ENCODE data around the gene KRTCAP3.
A peak's percentile ranks its signal among the peaks of the same experiment; 100 is the strongest.
"Not testable (repeated sequence)": the region's sequence is repeated elsewhere in the genome, so short reads cannot be mapped to it uniquely, and the experiment has no call there.

The KRTCAP3 gene

GRCh38 chr2:27422958-27423357 is 19.2 kb upstream of the KRTCAP3 start:
- in situ Hi-C loops (cut with MboI; ENCODE audit: low sequenced_read_pairs, unreplicated experiment): no loop called here
- TF ChIP-seq, protein P1, sequence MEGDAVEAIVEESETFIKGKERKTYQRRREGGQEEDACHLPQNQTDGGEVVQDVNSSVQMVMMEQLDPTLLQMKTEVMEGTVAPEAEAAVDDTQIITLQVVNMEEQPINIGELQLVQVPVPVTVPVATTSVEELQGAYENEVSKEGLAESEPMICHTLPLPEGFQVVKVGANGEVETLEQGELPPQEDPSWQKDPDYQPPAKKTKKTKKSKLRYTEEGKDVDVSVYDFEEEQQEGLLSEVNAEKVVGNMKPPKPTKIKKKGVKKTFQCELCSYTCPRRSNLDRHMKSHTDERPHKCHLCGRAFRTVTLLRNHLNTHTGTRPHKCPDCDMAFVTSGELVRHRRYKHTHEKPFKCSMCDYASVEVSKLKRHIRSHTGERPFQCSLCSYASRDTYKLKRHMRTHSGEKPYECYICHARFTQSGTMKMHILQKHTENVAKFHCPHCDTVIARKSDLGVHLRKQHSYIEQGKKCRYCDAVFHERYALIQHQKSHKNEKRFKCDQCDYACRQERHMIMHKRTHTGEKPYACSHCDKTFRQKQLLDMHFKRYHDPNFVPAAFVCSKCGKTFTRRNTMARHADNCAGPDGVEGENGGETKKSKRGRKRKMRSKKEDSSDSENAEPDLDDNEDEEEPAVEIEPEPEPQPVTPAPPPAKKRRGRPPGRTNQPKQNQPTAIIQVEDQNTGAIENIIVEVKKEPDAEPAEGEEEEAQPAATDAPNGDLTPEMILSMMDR (IDR thresholded peaks at IDR 0.05; ENCODE audit: borderline replicate concordance, control extremely low read depth, extremely low read depth, insufficient read depth, missing control alignments): no peak
- DNase-seq (ENCODE audit: low spot score): no peak

- in situ Hi-C loops (cut with MboI; ENCODE audit: low sequenced_read_pairs, unreplicated experiment): not testable (repeated sequence)
Measured at GRCh38 chr2:27425039-27425438, 17.1 kb upstream of the KRTCAP3 start.

DNA sequence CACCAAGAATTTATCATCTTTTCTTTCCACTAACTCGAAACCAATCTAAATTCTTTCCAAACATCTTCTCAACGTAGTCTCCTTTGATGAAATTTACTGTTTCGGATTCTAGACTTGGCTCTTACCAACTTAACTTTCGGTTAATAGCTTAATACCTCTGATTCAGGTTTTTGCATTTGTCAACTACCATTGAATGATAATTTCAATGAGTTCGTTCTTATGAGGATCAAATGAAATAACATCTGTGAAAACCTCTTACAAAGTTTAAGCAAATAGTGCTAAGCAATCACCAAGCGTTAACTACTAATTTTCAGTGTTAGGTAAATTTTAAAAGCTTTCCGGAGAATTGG is 14.3 kb upstream of the KRTCAP3 start:
- TF ChIP-seq, protein P1 (IDR thresholded peaks at IDR 0.05; ENCODE audit: borderline replicate concordance, control extremely low read depth, extremely low read depth, insufficient read depth, missing control alignments): no peak
- in situ Hi-C loops (cut with MboI; ENCODE audit: low sequenced_read_pairs, unreplicated experiment): no loop called here
- no peak for DNase-seq (ENCODE audit: low spot score)

More at GRCh38 chr2:27425039-27425438, 17.1 kb upstream of the KRTCAP3 start:
- DNase-seq (ENCODE audit: low spot score): not testable (repeated sequence)

- TF ChIP-seq, protein P1 (IDR thresholded peaks at IDR 0.05; ENCODE audit: borderline replicate concordance, control extremely low read depth, extremely low read depth, insufficient read depth, missing control alignments): no peak
- in situ Hi-C loops (cut with MboI; ENCODE audit: low sequenced_read_pairs, unreplicated experiment): no loop called here
- DNase-seq (ENCODE audit: low spot score): peak; percentile 95
Measured at GRCh38 chr2:27428213-27428977, 13.8 kb upstream of the KRTCAP3 start, which contains the start of gene NRBP1. Gene NRBP1, plus strand, starts transcription at chr2:27428631. Its CDS starts 4,643 bp downstream, at chr2:27433274.

DNA sequence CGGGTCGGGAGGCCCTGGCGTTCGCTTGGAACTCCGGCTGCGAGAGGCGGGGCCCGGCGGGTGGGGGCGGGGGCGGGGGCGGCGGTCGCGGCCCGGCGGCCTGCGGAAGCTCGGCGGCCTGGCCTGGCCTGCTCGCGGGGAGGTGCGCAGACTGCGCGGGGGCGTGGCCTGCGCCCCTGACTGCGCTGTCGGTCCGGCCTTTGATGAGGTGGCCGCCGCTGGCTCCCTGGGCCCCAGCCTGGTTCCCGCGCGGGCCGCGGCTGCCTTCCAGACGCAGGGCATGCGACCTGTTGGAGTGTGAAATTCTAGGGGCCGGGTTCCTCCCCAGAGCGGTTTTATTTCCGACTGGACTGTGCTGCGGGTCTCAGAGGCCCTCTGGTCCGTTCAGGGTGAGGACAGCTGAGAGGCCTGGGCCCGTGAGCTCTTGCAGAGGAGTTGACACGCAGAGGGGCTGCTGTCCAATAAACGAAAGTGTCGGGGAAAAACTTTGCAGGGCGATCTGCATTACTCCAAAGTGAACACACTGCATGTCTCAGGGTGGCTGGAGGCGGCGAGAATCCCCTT is 13.1 kb upstream of the KRTCAP3 start:
- peak; percentile 94 for DNase-seq (ENCODE audit: low spot score)
- TF ChIP-seq, protein P1 (IDR thresholded peaks at IDR 0.05; ENCODE audit: borderline replicate concordance, control extremely low read depth, extremely low read depth, insufficient read depth, missing control alignments): no peak
- in situ Hi-C loops (cut with MboI; ENCODE audit: low sequenced_read_pairs, unreplicated experiment): no loop called here

- no peak for DNase-seq (ENCODE audit: low spot score)
- in situ Hi-C loops (cut with MboI; ENCODE audit: low sequenced_read_pairs, unreplicated experiment): no loop called here
Measured at GRCh38 chr2:27431395-27431794, 10.8 kb upstream of the KRTCAP3 start.

DNA sequence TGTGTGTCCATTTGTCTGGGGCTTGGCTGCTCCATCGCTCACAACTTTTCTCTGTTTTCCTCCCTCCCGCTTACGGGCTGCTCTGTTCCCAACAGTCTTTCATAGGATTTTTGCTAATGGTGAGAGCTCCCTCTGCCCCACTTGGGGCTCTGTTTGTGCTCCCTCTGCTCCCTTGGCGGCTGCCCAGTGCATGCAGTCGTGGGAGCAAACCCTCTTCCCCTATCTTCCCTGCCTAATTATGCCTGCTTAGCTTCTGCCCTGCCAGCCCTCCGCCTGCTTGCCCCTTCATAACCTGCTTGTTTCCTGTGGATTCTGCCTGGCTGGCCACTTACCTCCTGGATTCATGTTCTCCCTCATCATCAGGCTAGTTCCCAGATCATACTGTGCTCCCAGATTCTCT is 6.6 kb upstream of the KRTCAP3 start:
- TF ChIP-seq, protein P1 (IDR thresholded peaks at IDR 0.05; ENCODE audit: borderline replicate concordance, control extremely low read depth, extremely low read depth, insufficient read depth, missing control alignments): no peak
- no peak for DNase-seq (ENCODE audit: low spot score)
- in situ Hi-C loops (cut with MboI; ENCODE audit: low sequenced_read_pairs, unreplicated experiment): no loop called here

More at GRCh38 chr2:27431395-27431794, 10.8 kb upstream of the KRTCAP3 start:
- TF ChIP-seq, protein P1 (IDR thresholded peaks at IDR 0.05; ENCODE audit: borderline replicate concordance, control extremely low read depth, extremely low read depth, insufficient read depth, missing control alignments): no peak
